CD4-positive, alpha-beta T cell treated with Interferon alpha-2 for 1 hour (primary cell): Measurements from ENCODE around the gene ANXA6.
"Not testable (repeated sequence)": the region's sequence is repeated elsewhere in the genome, so short reads cannot be mapped to it uniquely, and the experiment has no call there.

Source experiments
- DNase-seq, 2 donors: peaks; one replicate each; pipeline ENCODE4 v3.0.0-alpha.2; 2020 to 2022

ANXA6 gene

DNA sequence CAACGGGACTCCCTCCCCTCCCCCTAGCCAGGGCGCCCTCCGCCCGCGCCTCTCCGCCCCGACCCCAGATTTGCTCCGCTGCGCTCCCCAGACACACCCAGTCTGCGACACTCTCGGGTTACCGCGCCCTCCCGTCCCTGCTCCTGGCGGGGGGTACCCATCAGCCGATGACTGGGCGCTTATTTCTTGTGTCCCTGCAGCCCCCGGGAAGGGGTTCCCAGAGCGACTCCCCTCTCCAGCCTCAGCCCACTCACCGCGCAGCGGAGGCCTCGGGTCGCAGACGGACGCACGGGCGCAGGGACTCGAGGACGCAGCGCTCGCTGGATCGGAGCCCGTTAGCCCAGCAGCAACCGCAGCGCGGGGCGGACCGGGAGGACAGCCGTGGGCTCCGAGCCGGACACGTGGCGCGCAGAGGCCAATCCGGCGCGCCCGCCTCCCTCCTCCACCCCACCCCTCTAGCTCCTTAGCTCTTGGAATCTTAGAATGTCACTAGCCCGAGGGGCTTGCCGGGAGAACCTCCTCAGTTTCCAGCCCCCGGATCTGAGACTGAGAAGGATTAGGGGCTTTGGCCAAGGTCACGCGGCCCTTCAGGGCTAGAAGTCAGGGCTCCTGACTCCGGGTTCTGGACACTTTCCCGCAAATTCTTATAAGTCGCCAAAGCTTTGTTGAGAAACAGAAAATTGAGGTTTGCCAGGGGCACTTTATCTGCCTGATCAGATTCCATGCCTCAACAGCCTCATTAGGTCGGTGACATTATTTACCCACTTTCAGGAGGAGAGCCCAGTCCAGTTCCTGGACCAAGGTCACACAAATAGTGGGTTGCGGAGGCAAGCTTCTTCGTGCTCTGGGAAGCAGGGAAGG, at the start of gene ANXA6:
TSS of gene ANXA6 (minus strand) at position 354 of the 861 bp plus-strand sequence. CDS start 9,878 bp downstream, outside the sequence.
- peak; percentile 53 to 66 for DNase-seq

DNA sequence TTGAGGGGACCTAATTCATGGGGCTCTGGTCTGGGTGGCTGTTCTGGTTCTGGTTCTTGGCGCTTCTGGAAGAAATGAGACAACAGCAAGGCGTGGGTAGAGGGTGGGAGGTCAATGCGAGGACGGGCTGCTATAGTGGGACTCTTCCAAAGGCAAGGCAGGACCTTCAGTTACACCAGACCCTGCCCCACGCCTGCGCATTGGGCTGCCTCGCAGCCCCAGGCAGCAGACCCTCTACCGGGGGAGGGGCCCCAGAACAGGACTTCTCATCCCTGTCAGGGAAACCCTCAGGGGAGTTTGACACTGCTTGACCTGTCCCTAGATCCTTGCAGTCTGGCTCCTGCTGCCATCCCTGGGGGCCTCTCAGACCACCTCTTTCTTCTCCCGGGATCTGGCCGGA, 47.8 kb upstream of the ANXA6 start:
- DNase-seq = no peak

DNA sequence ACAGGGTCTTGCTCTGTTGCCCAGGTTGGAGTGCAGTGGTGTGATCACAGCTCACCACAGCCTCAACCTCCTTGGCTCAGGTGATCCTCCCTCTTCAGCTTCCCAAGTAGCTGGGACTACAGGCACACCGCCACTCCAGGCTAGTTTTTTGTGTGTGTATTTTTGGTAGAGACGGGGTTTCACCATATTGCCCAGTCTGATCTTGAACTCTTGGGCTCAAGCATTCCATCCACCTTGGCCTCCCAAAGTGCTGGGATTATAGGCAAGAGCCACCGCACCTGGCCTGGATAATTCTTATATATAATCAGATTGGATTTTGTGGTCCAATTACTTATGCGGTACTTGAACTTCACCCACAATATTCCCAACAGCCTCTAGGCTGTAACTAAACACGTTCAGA, 46.5 kb upstream of the ANXA6 start:
- DNase-seq = no peak

DNA sequence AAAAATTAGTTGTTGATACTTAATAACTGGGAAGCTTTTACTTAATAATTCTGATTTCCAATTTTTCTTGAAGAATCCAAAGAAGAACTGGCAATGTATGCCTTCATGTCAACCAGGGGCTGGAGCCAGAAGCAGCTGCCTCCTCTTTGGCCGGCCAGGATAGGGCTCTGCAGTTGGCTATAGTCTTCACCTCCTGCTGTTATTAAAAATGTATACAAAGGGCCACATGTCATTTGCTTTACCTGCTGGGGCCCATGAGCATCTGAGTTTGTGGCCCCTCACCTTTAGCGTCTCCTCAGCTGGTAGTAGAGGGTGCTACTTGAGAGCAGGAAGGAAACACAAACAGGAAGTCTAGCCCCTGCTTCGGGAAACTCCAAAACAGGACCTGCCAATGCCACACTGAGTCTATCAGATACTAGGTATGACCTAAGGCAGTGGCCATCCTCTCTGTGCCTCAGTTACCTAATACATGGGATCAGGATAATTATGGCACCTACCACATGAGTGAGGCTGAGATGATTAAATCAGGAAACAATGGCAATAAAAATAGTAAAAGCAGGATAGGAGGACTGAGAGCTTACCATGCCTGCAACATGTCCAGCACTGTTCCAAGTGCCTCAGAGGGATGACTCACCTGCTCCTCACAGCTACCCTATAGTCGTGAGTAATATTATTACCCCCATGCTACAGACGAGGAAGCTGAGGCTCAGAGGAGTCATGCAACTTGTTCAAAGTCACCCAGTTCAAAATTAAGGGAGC, 45.0 kb upstream of the ANXA6 start:
- DNase-seq = peak in 1 of 2 donors; percentile 53

DNA sequence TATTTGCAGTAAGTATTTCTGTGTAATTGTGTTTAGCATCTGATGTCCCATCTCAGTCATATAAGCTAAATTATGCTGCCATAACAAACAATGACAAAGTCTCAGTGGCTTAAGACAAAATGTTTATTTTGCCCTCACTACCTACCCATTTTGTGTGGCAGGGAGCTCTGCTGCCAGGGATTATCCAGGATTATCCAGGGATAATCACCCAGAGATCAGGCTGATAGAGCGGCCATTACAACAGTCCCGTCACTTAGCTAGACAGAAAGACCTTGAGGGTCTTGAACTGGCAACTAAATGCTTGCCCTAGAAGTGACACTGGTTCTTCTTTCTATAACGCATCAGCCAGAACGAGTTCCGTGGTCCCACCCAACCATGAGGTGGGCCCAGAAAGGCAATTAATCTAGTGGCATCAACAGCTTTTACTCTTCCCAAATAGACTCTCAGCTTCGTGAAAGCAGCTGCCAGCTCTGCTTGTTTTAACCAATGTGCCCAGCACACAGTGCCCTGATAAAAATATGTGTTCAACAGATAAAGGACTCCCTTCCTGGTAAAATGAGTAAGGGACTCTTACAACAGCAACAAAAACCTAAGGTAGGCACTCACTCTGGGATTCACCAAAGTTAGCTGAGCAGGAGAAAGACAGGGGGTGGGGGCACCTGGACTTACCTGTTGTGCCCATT, 43.5 kb upstream of the ANXA6 start:
- DNase-seq = no peak

DNA sequence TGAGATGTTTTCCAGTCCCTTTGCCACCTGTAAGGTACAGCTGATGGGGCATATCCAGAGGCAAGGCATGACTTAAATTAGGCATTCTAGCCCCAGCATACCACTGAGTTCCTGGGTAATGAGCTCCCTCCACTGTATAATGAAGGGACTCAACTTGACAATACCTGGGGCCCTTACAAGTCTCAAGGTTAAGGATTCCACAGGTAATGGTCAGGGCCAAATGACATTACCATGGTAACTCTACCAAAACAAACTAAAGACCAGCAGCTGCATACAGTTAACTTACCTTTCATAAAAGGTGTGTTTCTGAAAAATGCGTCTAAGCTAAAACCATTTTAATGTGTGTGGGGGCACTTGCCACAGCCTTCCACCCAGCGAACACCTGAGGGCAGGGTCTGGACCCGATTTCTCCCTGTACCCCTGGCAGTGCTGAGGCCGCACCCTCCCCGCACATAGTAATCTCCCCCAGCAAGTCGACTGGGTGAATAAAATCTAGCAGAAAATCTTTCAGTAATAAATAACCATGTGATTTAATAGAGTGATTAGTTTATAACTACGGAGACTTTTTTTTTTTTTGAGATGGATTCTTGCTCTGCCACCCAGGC, 42.1 kb upstream of the ANXA6 start:
- no peak for DNase-seq

DNA sequence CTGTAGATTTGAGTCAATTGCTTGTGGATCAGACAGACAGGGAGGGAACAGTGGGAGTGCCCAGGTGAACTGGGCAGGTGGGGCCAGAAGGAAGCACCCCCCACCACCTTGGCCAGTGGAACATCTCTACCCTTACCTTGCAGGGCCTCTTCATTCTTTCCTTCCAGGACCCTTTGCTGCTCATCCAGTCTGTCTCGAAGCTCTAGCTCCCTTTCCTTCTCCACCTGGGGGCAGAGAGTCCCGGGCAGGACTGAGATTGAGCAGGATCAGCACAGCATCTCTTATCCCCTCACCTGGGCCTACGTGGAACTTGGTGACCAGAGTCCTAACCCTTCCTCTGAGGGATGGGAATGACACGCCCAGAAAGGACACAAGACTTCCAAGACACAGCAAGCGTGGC, 41.3 kb upstream of the ANXA6 start:
- DNase-seq = no peak

DNA sequence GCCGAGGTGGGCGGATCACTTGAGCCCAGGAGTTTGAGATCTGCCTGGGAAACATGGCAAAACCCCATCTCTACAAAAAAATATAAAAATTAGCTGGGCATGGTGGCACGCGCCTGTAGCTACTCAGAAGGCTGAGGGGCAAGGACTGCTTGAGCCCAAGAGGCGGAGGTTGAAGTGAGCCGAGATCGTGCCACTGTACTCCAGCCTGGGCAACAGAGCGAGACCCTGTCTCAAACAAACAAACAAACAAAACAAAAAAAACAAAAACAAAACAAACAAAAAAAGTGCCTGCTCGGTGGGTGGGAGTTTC, 39.7 kb upstream of the ANXA6 start:
- DNase-seq = not testable (repeated sequence)

DNA sequence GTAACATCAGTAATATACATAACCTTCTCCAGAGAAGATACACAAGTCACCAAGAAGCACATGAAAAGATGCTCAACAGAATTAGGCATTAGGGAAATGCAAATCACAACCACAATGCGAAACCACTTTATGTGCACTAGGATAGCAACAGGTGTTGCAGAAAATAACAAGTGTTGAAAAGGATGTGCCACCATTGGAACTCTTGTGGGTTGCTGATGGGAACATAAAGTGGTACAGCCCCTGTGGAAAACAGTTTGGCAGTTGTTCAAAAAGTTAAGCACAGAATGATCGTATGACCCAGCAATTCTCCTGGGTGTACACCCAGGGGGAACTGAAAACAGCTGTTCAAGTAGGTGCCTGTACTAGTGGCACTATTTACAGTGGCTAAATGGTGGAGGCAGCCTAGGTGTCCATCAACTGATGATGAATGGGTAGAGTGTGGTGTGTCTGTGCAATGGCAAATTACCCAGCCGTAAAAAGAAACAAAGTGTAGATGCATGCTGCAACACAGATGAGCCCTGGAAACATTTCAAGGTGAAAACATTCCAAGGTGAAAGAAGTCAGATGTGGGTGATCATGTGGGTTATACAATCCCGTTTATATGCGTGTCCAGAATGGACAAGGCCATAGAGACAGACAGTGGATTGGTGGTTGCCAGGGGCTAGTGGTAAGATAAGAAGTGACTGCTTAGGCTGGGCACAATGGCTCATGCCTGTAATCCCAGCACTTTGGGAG, 39.1 kb upstream of the ANXA6 start:
- peak in 1 of 2 donors; percentile 30 for DNase-seq

DNA sequence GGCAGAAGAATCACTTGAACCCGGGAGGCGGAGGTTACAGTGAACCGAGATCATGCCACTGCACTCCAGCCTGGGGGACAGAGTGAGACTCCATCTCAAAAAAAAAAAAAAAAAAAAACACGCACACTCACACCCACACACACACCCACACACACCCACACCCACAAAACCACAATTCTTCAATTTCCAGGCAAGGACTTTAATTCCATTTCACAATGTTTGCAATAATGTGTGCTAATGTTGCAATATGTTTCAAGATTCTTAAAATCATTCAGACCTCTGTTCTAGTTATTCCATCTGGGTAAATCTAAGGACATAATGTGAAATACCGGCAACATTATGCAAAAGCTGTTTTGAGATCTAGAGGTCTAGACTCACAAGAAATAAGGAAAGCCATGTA, 38.0 kb upstream of the ANXA6 start:
- peak in 1 of 2 donors; percentile 37 for DNase-seq

DNA sequence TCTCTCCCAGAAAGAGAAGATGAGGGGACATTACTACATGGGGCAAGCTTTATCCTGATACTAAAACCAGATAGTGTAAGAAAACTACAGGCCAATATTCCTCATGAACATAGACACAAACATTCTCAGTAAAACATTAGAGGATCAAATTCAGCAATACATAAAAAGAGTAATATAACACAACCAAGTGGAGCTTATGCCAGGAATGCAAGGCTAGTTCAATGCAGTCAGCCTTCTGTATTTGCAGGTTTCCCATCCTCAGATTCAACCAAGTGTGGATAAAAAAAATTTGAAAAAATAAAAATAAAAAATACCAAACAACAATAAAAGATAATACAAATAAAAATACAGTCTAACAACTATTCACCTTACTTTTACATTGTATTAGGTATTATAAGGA, 35.0 kb upstream of the ANXA6 start:
- DNase-seq = no peak

DNA sequence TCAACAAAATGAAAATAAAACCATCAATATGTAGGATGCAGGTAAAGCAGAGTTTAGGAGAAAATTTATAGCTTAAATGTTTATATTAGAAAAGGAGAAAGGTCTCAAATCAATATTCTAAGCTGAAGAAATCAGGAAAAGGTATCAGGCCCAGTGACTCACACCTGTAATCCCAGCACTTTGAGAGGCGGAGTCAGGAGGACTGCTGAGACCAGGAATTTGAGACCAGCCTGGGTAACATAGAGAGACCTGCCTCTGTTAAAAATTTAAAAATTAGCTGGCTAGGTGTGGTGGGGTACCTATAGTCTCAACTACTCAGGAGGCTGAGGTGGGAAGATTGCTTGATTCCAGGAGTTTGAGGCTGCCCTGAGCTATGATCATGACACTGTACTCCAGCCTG, 34.1 kb upstream of the ANXA6 start:
- DNase-seq = no peak

DNA sequence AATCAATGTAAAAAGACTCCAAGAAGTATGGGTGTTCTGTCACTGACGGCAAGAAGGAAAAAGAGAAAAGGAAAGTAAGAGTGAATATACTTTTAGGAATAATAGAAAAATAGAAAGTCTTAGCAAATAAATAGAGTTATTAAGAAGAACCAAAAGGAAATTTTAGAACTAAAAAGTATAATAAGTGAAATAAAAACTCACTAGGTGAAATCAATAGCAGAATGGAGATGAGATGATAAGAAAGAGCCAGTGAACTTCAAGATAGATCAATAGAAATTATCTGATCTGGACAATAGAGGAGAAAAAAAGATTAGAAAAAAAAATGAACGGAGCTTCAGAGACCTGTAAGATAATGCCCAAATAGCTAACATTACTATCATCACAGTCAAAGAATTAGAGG, 31.6 kb upstream of the ANXA6 start:
- DNase-seq = no peak

DNA sequence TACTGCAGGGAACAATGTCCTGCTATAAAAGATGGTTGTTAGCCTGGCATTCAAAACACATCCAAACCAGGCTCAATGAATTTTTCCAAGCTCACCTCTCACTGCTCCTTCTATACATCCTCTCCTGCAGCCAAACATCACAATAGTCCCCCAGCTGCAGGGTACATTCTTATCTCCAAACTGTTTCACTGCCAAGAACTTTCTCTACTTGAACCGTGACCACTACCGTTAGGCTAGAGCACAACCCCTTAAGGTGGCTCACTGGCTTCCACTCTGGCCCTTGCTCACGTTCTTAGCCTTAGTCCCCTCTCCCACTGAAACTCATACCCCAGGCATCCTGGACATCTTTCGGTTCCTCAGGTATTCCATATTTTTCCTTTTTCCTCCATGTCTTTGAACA, 29.0 kb upstream of the ANXA6 start:
- no peak for DNase-seq

DNA sequence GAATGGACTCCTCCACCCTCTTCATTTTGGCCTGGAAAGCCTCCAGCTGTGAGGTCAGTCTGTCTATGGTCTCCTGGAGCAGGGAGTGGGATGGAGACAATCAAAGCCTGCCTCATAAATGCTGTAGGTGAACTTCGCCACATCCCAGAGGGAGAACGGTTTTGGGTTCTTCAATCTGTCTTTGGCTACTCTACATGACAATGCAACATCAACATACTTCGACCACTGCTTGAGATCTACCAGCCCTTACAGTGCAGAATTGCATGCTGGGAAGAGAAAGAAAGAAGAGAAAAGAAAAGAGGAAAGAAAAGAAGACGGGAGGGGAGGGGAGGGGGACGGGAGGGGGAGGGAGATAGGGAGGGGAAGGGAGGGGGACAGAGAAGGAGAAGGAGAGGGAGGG, 28.5 kb upstream of the ANXA6 start:
- DNase-seq = no peak

DNA sequence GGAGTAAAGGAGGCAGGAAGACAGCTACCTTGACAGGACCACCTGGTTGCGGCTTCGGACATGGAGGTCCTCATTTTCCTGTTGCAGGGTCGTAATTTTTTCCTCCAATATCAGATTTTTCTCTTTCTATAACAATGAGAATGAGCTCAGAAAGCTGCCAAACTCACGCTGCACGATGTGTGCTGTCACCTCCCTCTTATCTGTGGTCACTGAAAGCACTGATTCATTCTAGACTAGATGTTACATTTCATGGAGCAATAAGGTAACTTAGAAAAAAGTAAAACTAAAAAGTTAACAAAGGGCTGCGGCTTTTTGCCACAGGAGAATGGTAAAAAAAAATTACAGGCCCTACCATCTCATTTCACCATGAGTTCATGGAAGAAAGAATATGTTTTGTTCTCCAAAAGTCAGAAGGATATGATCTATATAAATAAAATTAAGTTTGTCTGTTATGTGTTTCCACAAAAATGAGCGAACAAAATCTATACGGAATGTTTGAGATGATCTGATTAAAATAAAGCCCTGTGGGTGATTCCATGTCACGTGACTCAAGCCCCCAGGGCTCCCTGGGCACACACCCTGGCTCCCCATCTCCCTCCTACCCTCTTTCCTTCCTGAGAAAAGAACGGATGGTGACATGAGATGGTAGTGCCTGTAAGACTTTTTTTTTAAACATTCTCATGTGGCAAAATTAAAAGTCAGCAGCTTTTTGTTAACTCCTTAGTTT, 26.9 kb upstream of the ANXA6 start:
- DNase-seq = no peak

DNA sequence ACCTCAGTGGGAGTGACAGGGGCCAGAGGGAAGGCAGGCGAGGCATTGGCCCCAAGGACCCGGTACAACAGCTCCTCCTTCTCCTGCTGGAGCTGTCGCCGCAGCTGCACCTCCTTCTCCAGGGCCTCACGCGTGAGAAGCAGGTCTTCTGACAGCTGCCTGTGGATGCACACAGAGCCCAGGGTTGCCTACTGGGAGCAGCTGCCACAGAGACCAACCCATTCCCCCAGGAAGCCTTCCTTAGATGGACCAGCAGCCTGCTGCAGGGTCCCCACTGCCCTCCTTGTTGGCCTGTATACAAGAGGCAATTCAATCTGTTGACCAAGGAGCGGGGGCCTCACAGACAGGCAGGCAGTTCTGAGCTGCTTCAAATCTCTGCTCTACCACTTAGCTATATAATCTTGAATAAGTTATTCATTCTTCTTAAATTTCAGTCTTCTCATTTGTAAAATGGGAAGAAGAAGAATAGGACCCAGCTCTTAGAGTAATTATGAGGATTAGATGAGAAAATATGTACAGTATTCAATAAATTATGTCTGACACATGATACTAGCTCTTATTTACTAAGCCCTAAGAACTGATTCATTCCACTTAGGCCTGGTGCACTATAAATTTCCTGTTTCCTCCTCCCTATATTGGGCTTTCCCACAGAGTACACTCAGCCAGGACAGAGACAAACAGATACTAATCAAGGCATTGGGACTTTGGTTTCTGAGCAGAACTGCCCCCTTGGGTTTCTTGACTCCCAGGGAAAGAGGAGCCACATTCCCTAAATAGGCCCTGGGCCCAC, 26.1 kb upstream of the ANXA6 start:
- DNase-seq = no peak

DNA sequence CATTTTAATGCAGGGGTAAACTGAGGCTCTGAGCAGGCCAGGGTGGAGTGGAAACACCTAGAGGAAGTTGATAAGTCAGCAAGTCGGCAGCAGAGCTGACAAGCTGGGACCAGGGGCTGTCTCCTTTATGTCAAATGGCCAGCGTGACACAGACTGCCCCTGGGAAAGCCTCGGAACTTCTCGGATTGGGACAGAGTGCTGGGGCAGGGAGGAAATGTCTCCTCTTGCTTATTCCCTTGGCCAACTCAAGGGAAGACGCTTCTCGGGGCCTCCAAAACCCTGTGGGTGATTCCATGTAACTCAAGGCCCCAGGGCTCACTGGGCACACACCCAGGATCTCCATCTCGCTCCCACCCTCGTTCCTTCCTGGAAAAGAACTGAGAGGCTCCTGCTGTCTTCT, 25.4 kb upstream of the ANXA6 start:
- no peak for DNase-seq

DNA sequence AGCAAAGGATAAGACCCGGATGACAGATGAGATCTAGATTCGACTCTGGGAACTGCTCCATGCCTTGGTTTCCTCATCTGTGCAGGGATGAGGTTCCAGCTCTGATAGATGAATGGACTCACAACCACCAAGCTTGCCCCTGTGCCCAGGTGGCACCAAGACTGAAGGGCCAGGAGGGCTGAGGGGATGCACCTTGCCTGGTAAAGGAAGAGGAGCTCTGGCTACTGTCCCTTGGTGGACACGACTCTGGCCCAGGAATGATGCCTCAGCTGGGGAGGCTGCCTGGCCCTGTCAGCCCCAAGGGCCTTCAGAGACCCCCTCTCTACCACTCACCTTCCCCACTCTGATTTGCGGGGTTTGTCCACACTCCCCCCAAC, 24.9 kb upstream of the ANXA6 start:
- no peak for DNase-seq

DNA sequence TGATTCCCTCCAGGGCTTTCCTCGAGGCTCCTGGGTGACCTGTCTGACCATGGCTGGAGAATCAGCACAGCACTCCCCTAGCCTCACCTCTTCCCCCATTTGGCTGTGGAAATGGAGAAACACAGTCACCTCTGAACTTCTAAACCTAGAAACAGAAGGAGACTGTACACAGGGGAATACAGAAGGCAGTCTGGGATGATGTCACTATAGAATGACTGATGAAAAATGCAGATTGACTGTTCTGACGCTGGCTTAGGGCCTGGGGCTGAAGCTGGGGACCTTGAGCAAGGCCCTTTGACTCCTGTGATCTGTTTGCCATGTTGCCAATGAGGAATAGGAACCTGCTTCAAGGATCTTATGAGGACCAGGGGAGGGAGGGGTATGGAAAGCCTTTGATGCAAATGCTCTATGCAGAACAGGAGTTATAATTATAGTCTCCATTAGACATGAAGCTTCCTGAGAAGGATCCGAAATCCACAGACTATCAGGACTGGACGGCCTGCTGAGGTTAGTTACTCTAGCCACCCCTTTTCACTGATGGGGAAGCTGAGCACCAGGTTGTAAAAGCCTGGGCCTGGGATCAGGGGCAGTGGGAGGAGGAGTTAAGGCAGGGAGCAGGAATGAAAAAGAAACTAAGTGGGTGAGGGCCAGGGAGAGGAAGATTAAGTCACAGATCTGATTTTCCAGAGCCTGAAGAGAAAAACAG, 24.4 kb upstream of the ANXA6 start:
- no peak for DNase-seq

DNA sequence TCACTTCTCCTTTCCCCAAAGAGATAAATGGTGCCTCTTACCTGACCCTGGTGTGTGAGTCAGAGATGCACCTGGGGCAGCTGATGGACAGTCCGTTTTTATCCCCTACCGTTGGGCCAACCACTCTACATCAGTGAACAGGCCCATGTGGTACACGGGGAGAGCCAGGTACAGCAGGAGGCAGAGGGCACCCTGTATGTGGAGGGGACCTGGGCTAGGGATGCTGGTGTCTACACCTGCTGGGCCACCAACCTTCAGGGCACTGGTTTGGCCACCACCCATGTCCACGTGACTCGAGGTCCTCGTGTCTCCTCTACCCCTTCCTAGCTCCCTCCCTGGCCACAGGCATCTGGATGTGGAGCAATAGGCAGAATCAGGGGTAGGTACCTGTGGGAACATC, 22.7 kb upstream of the ANXA6 start:
- DNase-seq = no peak
